ENCODE results near the gene NAT9.

Gene NAT9

DNA sequence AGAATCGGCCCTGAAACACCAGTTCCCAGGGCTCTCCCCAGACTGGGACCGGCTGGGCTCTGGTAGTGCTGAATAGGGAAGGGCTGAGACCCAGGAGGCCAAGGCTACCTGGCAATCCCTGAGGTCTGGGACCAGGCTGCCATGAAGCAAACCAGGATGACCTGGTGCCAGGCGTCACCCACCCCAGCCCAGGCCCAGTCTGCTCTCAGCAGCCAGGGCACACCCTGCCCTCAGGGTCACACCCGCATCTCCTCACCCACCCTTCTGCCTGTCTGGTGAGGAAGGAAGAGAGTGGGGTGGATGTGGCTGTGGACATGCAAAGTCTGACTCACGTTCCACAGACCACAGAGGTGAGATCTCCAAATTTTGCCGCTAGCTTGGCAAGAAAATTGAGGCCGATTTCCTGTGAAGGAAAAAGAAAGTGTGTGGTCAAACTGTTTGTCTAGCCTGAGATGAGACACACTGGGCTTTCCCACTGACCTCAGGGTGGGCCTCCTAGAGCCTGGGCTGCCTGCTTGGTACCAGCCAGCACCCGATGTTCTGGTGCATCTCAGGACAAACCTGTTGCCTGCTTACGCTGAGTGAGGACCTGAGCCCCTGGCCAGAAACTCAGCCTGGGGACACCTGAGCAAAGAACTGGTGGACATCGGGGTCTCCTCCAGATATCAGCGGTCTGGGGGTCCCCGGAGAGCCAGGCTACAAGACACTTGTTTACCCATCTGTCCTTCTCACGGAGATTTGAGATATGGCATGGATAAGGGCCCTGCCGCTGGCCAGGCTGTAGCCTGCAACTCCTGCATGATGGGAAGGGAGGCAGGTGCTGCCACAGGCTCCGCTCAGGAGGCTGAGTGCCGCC is 45.4 kb downstream of the NAT9 start:
- no peak for TF ChIP-seq NFIC (IDR thresholded peaks at IDR 0.05)
- no peak for TF ChIP-seq EP300 (IDR thresholded peaks at IDR 0.05; ENCODE audit: borderline replicate concordance)
- no peak for TF ChIP-seq FOXM1 (IDR thresholded peaks at IDR 0.05; ENCODE audit: borderline replicate concordance, low read depth)
- TF ChIP-seq REST (IDR thresholded peaks at IDR 0.05; ENCODE audit: low read depth), result no peak
- TF ChIP-seq TAF1 (IDR thresholded peaks at IDR 0.05; ENCODE audit: low read depth), result no peak
- TF ChIP-seq CREB1 (IDR thresholded peaks at IDR 0.05; ENCODE audit: low read depth), result no peak
- TF ChIP-seq, protein P1, sequence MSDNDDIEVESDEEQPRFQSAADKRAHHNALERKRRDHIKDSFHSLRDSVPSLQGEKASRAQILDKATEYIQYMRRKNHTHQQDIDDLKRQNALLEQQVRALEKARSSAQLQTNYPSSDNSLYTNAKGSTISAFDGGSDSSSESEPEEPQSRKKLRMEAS (IDR thresholded peaks at IDR 0.05), result no peak
- TF ChIP-seq TEAD4 (IDR thresholded peaks at IDR 0.05), result no peak
- TF ChIP-seq USF1 (IDR thresholded peaks at IDR 0.05), result no peak
- TF ChIP-seq RAD21 (IDR thresholded peaks at IDR 0.05; ENCODE audit: low read depth), result no peak

DNA sequence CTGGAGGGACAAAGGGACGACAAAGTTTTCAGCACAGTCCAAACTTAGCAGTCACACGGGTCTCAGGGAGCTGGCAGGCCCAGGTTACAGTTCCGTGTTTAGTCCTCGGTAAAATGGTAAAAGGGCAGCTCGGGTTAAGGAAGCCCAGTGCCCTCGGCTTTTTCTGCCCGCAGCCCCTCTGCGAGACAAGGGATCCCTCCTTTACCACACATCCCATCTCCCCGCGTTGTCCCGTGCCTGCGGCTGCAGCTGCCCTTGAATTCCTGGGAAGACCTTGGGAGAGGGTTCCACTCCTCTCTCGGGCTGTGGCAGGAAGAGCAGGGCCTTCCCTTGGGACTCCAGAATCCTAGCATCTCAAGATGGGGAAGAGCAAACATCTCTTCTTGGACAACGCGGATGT is 46.3 kb downstream of the NAT9 start:
- TF ChIP-seq RAD21 (IDR thresholded peaks at IDR 0.05; ENCODE audit: low read depth), result no peak

DNA sequence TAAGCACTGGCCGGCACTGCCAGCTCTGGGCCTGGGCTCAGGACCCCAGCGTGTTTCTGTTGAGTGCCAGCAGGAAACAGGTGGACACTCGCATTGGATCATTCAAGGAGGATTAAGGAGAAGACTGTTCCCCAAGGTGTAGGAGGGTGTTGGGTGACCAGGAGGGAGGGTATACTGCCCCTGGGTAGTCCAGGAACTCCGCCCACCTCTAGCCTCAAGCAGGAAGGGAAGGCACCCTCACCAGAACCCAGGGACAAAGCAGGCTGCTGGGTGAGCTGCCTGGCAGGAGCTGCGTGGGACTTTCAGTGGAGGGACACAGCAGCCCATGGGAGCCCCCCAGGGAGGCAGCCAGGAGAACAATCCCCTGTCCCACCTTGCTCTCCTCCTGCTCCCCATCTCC is 46.8 kb downstream of the NAT9 start:
- TF ChIP-seq USF1 (IDR thresholded peaks at IDR 0.05), result no peak
- TF ChIP-seq CEBPB (IDR thresholded peaks at IDR 0.05), result no peak
- TF ChIP-seq NFIC (IDR thresholded peaks at IDR 0.05), result no peak
- TF ChIP-seq YY1 (IDR thresholded peaks at IDR 0.05; ENCODE audit: low read depth), result no peak
- TF ChIP-seq EP300 (IDR thresholded peaks at IDR 0.05; ENCODE audit: borderline replicate concordance), result no peak

GRCh38 chr17:74728702-74729075 is 47.5 kb downstream of the NAT9 start:
- TF ChIP-seq EP300 (IDR thresholded peaks at IDR 0.05; ENCODE audit: borderline replicate concordance) (no peak), FOXM1 (IDR thresholded peaks at IDR 0.05; ENCODE audit: borderline replicate concordance, low read depth) (no peak), CEBPB (IDR thresholded peaks at IDR 0.05) (no peak), USF1 (IDR thresholded peaks at IDR 0.05) (no peak)
- TF ChIP-seq, protein P1 (IDR thresholded peaks at IDR 0.05), result no peak

DNA sequence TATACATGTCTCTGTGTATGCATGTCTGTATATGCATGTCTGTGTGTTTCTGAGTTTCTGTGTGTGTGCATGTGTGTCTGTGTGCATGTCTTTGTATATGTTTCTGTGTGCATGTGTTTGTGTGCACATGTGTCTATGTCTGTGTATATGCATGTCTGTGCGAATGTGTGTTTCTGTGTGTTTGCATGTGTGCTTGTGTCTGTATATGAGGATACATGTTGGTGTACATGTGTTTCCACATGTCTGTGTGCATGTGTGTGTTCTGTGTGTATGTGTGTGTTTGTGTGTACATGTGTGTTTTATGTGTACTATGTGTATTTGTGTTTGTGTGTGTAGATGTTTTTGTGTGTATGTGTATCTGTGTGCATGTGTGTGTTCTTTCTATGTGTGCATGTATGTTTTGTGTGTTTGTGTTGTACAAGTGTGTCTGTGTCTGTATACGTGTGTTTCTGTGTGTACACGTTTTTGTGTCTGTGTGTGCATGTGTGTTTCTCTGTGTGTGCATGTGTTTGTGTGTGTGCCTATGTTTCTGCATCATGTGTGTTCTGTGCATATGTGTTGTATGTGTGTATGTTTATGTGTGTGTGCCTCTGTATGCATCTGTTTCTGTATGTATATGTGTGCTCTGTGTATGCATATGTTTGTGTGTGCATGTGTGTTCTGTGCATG is 48.0 kb downstream of the NAT9 start:
- no peak for TF ChIP-seq YY1 (IDR thresholded peaks at IDR 0.05; ENCODE audit: low read depth)
- no peak for TF ChIP-seq TCF12 (IDR thresholded peaks at IDR 0.05; ENCODE audit: low read depth)
- no peak for TF ChIP-seq FOXM1 (IDR thresholded peaks at IDR 0.05; ENCODE audit: borderline replicate concordance, low read depth)
- TF ChIP-seq USF1 (IDR thresholded peaks at IDR 0.05), result no peak
- no peak for TF ChIP-seq EP300 (IDR thresholded peaks at IDR 0.05; ENCODE audit: borderline replicate concordance)
- no peak for TF ChIP-seq RAD21 (IDR thresholded peaks at IDR 0.05; ENCODE audit: low read depth)
- no peak for TF ChIP-seq CEBPB (IDR thresholded peaks at IDR 0.05)
- TF ChIP-seq TEAD4 (IDR thresholded peaks at IDR 0.05), result no peak
- TF ChIP-seq REST (IDR thresholded peaks at IDR 0.05; ENCODE audit: low read depth), result no peak
- TF ChIP-seq, protein P1 (IDR thresholded peaks at IDR 0.05), result no peak
- TF ChIP-seq NFIC (IDR thresholded peaks at IDR 0.05), result no peak
- TF ChIP-seq EGR1 (IDR thresholded peaks at IDR 0.05), result no peak
